Dedifferentiated amniotic fluid mesenchymal stem cell (primary cell): ENCODE results near the gene OSGEP.

Experiments used
- DNase-seq: peaks from one replicate; pipeline ENCODE4 v3.0.0-alpha.2; 2016; ENCODE audit errors: extremely low spot score

The OSGEP gene

GRCh38 chr14:20397511-20397910, 57.1 kb downstream of the OSGEP start:
- DNase-seq = no peak
